SU-DHL-6 (cell line): Measurements from ENCODE around the gene EIF2B5.
"Not testable (repeated sequence)": the region's sequence is repeated elsewhere in the genome, so short reads cannot be mapped to it uniquely, and the experiment has no call there.

Source experiments
- CTCF ChIP-seq: fragments of 200-600 bp; sonication (generic); IDR thresholded peaks from one replicate; pipeline ENCODE4 v1.5.1; 2017; ENCODE audit warnings: antibody characterized with exemption, mild to moderate bottlenecking, low read length, moderate library complexity; ENCODE audit not compliant: insufficient read depth, poor library complexity, severe bottlenecking
- EZH2phosphoT487 ChIP-seq: fragments of 200-600 bp; sonication (generic), shearing (Covaris generic); conservative IDR thresholded peaks from 2 replicates; pipeline ENCODE4 v1.6.1; 2018; ENCODE audit warnings: mild to moderate bottlenecking, antibody characterized with exemption, low read length, moderate library complexity, mixed read lengths

- TF ChIP-seq CTCF, EZH2phosphoT487: not testable (repeated sequence)
Observed at GRCh38 chr3:184121031-184121430, 14.1 kb upstream of the EIF2B5 start.
